Measurements from ENCODE around the gene NOTCH2. TPM values are rescaled to one million over a fixed set of nuclear protein-coding genes. Genes with fewer than 3 reads are reported as not detected.

The NOTCH2 gene
- total and polyA plus RNA-seq, 2 experiments from 2014 or later, result 8.5 to 56.6 TPM

DNA sequence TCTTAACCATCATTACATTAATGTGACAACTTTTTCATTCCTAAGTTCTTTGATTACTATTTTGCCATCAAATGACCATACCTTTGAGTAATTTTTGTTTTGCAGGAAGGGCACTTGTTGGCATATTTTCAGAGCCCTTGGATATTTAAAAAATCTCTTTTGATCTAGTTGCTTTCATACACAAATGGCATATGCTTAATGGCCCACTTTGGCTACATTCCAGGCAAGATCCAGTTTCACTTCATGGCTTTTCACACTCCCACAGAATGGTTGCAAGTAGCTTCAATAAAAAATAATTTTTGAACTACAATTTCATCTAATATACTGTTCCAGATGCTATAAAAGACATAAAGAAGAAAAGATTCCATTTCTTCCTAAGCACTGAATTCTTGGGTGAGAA, 191.3 kb downstream of the NOTCH2 start:
- no peak overlapping the region for H3K27ac ChIP-seq (ENCODE audit: low read depth)
- no peaks in the 10 kb centered on the region for H3K36me3 ChIP-seq (ENCODE audit: insufficient read depth)
- DNase-seq (ENCODE audit: low spot score) (no peak), ATAC-seq (no peak)
- H2AFZ ChIP-seq, result no peak overlapping the region
- no peak for TF ChIP-seq JUNB (IDR thresholded peaks at IDR 0.05; ENCODE audit: unreplicated experiment)
- TF ChIP-seq ZNF114 (CRISPR knock-in tag; IDR thresholded peaks at IDR 0.05), result no peak
- TF ChIP-seq ZNF331 (CRISPR knock-in tag; IDR thresholded peaks at IDR 0.05; ENCODE audit: low read depth), result no peak
- TF ChIP-seq EZH2phosphoT487 (IDR thresholded peaks at IDR 0.05; ENCODE audit: unreplicated experiment), result no peak
- no peak for TF ChIP-seq STAT1 (IDR thresholded peaks at IDR 0.05; ENCODE audit: unreplicated experiment)
- no peaks in the 10 kb centered on the region for H3K27me3 ChIP-seq (ENCODE audit: insufficient read depth)
- Mint-ChIP-seq H3K27me3 (ENCODE audit: insufficient read depth, low read depth, poor library complexity) (peaks cover 2% of the 10 kb centered on the region), H3K9me3 (no peaks in the 10 kb centered on the region), H3K36me3 (ENCODE audit: low read depth) (no peaks in the 10 kb centered on the region), H3K27ac (no peak overlapping the region), H3K4me1 (peaks cover 2% of the 10 kb centered on the region; the same call in 2 of the 3 replicates), H3K4me3 (no peak overlapping the region)
- no peaks in the 10 kb centered on the region for H3F3A ChIP-seq (replicated peaks; ENCODE audit: low read depth)
- no peak overlapping the region for H3K4me2 ChIP-seq
- no peaks in the 10 kb centered on the region for H4K20me1 ChIP-seq (replicated peaks; ENCODE audit: insufficient read depth)
- no peaks in the 10 kb centered on the region for H3K79me2 ChIP-seq (replicated peaks; ENCODE audit: insufficient read depth)
- H3K4me1 ChIP-seq (ENCODE audit: insufficient read depth), result no peaks in the 10 kb centered on the region
- H3K9me2 ChIP-seq (ENCODE audit: insufficient read depth), result no peaks in the 10 kb centered on the region
- H3K4me3 ChIP-seq, result no peak overlapping the region

DNA sequence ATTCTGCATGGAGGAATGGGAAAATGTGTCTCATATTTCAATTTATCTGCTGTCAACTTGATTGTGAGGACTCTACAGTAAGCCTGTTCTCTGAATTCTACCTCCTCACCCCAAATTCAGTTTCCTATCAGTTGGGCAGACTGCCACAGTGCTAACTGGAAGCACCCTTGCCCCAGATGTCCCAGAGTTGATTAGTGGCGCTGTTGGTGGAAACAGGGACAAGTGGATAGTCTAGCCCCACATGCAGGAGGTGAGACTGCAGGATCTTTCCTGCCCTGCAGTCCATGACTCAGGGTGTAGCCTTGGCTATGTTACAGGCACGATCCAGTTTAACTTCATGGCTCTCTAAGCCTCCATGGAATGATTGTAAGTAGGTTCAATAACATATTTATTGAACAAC, 195.3 kb downstream of the NOTCH2 start:
- H3K4me3 ChIP-seq, result no peak overlapping the region
- H3K4me1 Mint-ChIP-seq, result peaks cover 6% of the 10 kb centered on the region
- TF ChIP-seq CTCF (conservative IDR thresholded peaks at IDR 0.05; ENCODE audit: low read depth in 2 of 2), result no peak
- TF ChIP-seq ETS1 (IDR thresholded peaks at IDR 0.05), result no peak
- no peak for TF ChIP-seq CREB1 (CRISPR knock-in tag; IDR thresholded peaks at IDR 0.05; ENCODE audit: low read depth)
- TF ChIP-seq POLR2AphosphoS5 (IDR thresholded peaks at IDR 0.05; ENCODE audit: low read depth), result no peak
- no peak for TF ChIP-seq JUNB (IDR thresholded peaks at IDR 0.05; ENCODE audit: unreplicated experiment)
- no peak for TF ChIP-seq ZNF114 (CRISPR knock-in tag; IDR thresholded peaks at IDR 0.05)
- TF ChIP-seq STAT1 (IDR thresholded peaks at IDR 0.05; ENCODE audit: unreplicated experiment), result no peak
- TF ChIP-seq EZH2phosphoT487 (IDR thresholded peaks at IDR 0.05; ENCODE audit: unreplicated experiment), result no peak
- TF ChIP-seq EZH2 (IDR thresholded peaks at IDR 0.05; ENCODE audit: low read depth, unreplicated experiment), result no peak
- no peak for TF ChIP-seq REST (IDR thresholded peaks at IDR 0.05; ENCODE audit: unreplicated experiment)
- TF ChIP-seq ZNF331 (CRISPR knock-in tag; IDR thresholded peaks at IDR 0.05; ENCODE audit: low read depth), result no peak

More for the DNA sequence above, 195.3 kb downstream of the NOTCH2 start:
- DNase-seq (ENCODE audit: low spot score), result no peak
- Mint-ChIP-seq H3K27me3 (ENCODE audit: insufficient read depth, low read depth, poor library complexity) (no peaks in the 10 kb centered on the region), H3K9me3 (no peaks in the 10 kb centered on the region), H3K4me3 (no peak overlapping the region), H3K27ac (no peak overlapping the region), H3K36me3 (ENCODE audit: low read depth) (no peaks in the 10 kb centered on the region)
- Histone ChIP-seq H3F3A (replicated peaks; ENCODE audit: low read depth) (no peaks in the 10 kb centered on the region), H3K36me3 (ENCODE audit: insufficient read depth) (no peaks in the 10 kb centered on the region), H3K4me2 (no peak overlapping the region), H4K20me1 (replicated peaks; ENCODE audit: insufficient read depth) (no peaks in the 10 kb centered on the region), H3K27ac (ENCODE audit: low read depth) (no peak overlapping the region), H2AFZ (no peak overlapping the region), H3K9me2 (ENCODE audit: insufficient read depth) (no peaks in the 10 kb centered on the region), H3K27me3 (ENCODE audit: insufficient read depth) (no peaks in the 10 kb centered on the region), H3K79me2 (replicated peaks; ENCODE audit: insufficient read depth) (no peaks in the 10 kb centered on the region), H3K4me1 (ENCODE audit: insufficient read depth) (no peaks in the 10 kb centered on the region)
- ATAC-seq, result no peak

Data from GM23338 (cell line).